A549 (cell line): Measurements from ENCODE around the gene HOXD1. TPM values are rescaled to one million over a fixed set of nuclear protein-coding genes. Genes with fewer than 3 reads are reported as not detected.

Experiments
- ATAC-seq, 2 experiments: fragments of 200-7000 bp in 1 of 2; fragments of >200 bp in 1 of 2; cut with Nextera tagmentation in 1 of 2; cut with Tn5 transposase in 1 of 2; 3 replicates each; pipeline versions ENCODE4 v1.8.0 to v1.9.1; 2018 to 2020; ENCODE audit warnings: mild to moderate bottlenecking in 1 of 2, moderate library complexity in 1 of 2
- CTCF ChIA-PET: fragments of 300-600 bp; sonication (Branson Sonifier 250); formaldehyde crosslinking; extraction: SDS; loops from one replicate; lab custom pipeline; 2021; ENCODE audit warnings: antibody characterized with exemption, inconsistent platforms; lab: Yijun Ruan, JAX
- POLR2A ChIA-PET: fragments of 350-600 bp; formaldehyde crosslinking; extraction: SDS; loops from one replicate; lab custom pipeline; 2021; ENCODE audit warnings: antibody characterized with exemption, inconsistent platforms; lab: Yijun Ruan, JAX
- DNase-seq, 2 experiments: peaks; one replicate each; pipeline versions ENCODE4 v3.0.0 to v3.0.0-alpha.2; 2011 to 2016; ENCODE audit warnings: low read depth in 1 of 2, low spot score in 1 of 2
- FAIRE-seq: peaks from 2 replicates; lab custom pipeline; 2011; peaks lifted over from hg19 to GRCh38; lab: Jason Lieb, UNC
- H3K27ac ChIP-seq, 2 experiments: fragments of >200 bp; sonication (Bioruptor Twin); formaldehyde crosslinking; 3 replicates each; pipeline ENCODE4 v1.5.1; 2016 to 2017
- H3K4me1 ChIP-seq: fragments of >200 bp; sonication (Bioruptor Twin); formaldehyde crosslinking; 3 replicates; pipeline ENCODE4 v1.6.1; 2016
- H3K4me2 ChIP-seq: fragments of >200 bp; sonication (Bioruptor Twin); formaldehyde crosslinking; 3 replicates; pipeline ENCODE4 v1.6.1; 2016
- H3K4me3 ChIP-seq: fragments of >200 bp; sonication (Bioruptor Twin); formaldehyde crosslinking; 3 replicates; pipeline ENCODE4 v1.5.1; 2016
- H3K9me3 ChIP-seq: fragments of >200 bp; sonication (Bioruptor Twin); formaldehyde crosslinking; 3 replicates; pipeline ENCODE4 v1.6.1; 2016
- CBX8 ChIP-seq: fragments of 200-600 bp; sonication (generic); IDR thresholded peaks from 2 replicates; pipeline ENCODE4 v1.6.1; 2016
- CEBPB ChIP-seq, 2 experiments: fragments of >200 bp in 1 of 2; sonication (Bioruptor Twin) in 1 of 2; formaldehyde crosslinking in 1 of 2; IDR thresholded peaks; 2 replicates each; pipeline ENCODE4 v1.6.1; 2012 to 2016
- EHMT2 ChIP-seq: fragments of 200-600 bp; sonication (generic); IDR thresholded peaks from 2 replicates; pipeline ENCODE4 v1.6.1; 2016; ENCODE audit warnings: antibody characterized with exemption, low read depth, mild to moderate bottlenecking, moderate library complexity
- ESRRA ChIP-seq: fragments of 150-350 bp; IDR thresholded peaks from 2 replicates; pipeline ENCODE4 v1.6.1; 2014; ENCODE audit warnings: mild to moderate bottlenecking, low read length, borderline replicate concordance
- FOSB ChIP-seq: fragments of 250-450 bp; sonication (Bioruptor Pico); IDR thresholded peaks from 2 replicates; pipeline ENCODE4 v1.5.0; 2020; ENCODE audit warnings: mild to moderate bottlenecking, moderate library complexity
- FOSL2 ChIP-seq, 2 experiments: fragments of 450-650 bp in 1 of 2; fragments of >200 bp in 1 of 2; sonication (Bioruptor Twin) in 1 of 2; formaldehyde crosslinking; IDR thresholded peaks; 2 replicates each; pipeline versions ENCODE4 v1.5.0 to v1.6.1; 2016 to 2020; ENCODE audit warnings: mild to moderate bottlenecking in 1 of 2, moderate library complexity in 1 of 2
- HMGXB4 ChIP-seq: fragments of 250-450 bp; sonication (Bioruptor Pico); IDR thresholded peaks from 2 replicates; pipeline ENCODE4 v1.5.0; 2021; ENCODE audit warnings: mild to moderate bottlenecking, moderate library complexity, borderline replicate concordance
- HOXA7 ChIP-seq: fragments of 250-450 bp; sonication (Bioruptor Pico); IDR thresholded peaks from 2 replicates; pipeline ENCODE4 v1.5.0; 2020; ENCODE audit warnings: mild to moderate bottlenecking, moderate library complexity
- KDM1A ChIP-seq: fragments of 200-600 bp; sonication (generic); IDR thresholded peaks from 2 replicates; pipeline ENCODE4 v1.6.1; 2016; ENCODE audit warnings: low read depth, mild to moderate bottlenecking
- KDM5A ChIP-seq: fragments of 200-600 bp; sonication (generic); IDR thresholded peaks from 2 replicates; pipeline ENCODE4 v1.6.1; 2016; ENCODE audit warnings: antibody characterized with exemption, mild to moderate bottlenecking
- MAFK ChIP-seq: fragments of 450-650 bp; IDR thresholded peaks from 2 replicates; pipeline ENCODE4 v1.6.1; 2014; ENCODE audit not compliant: partially characterized antibody
- MAX ChIP-seq: IDR thresholded peaks from 2 replicates; pipeline ENCODE4 v1.6.1; 2012
- MAZ ChIP-seq: fragments of 150-350 bp; IDR thresholded peaks from 2 replicates; pipeline ENCODE4 v1.6.1; 2014; ENCODE audit warnings: antibody characterized with exemption, low read depth, low read length, borderline replicate concordance
- NR3C1 ChIP-seq: fragments of >200 bp; sonication (Bioruptor Twin); formaldehyde crosslinking; IDR thresholded peaks from 3 replicates; pipeline ENCODE4 v1.6.1; 2017
- RAD21 ChIP-seq, 2 experiments: fragments of >200 bp in 1 of 2; sonication (Bioruptor Twin) in 1 of 2; formaldehyde crosslinking in 1 of 2; IDR thresholded peaks in 1 of 2; conservative IDR thresholded peaks in 1 of 2; 2 replicates in 1 of 2; 3 replicates in 1 of 2; pipeline ENCODE4 v1.6.1; 2012 to 2018; ENCODE audit warnings: inconsistent platforms in 1 of 2
- RARB ChIP-seq: fragments of 250-450 bp; sonication (Bioruptor Pico); IDR thresholded peaks from 2 replicates; pipeline ENCODE4 v1.8.0; 2021; ENCODE audit warnings: mild to moderate bottlenecking, moderate library complexity
- RCOR1 ChIP-seq: fragments of 150-350 bp; IDR thresholded peaks from 2 replicates; pipeline ENCODE4 v1.6.1; 2014; ENCODE audit warnings: antibody characterized with exemption, low read length, low read depth
- RNF2 ChIP-seq: fragments of 200-600 bp; sonication (generic); IDR thresholded peaks from 2 replicates; pipeline ENCODE4 v1.6.1; 2016; ENCODE audit warnings: low read depth, mild to moderate bottlenecking, antibody characterized with exemption, moderate library complexity, borderline replicate concordance
- TP53 ChIP-seq: fragments of 250-450 bp; sonication (Bioruptor Pico); IDR thresholded peaks from 2 replicates; pipeline ENCODE4 v1.5.0; 2021; ENCODE audit warnings: mild to moderate bottlenecking, moderate library complexity
- ZFP36 ChIP-seq: fragments of 450-650 bp; IDR thresholded peaks from 2 replicates; pipeline ENCODE4 v1.6.1; 2014; ENCODE audit warnings: borderline replicate concordance; ENCODE audit not compliant: partially characterized antibody
- WGBS: methylation state at CpG from one replicate; pipeline ENCODE4 v1.1.6; 2017; ENCODE audit errors: missing lambda C conversion rate; 5-methylcytosine and 5-hydroxymethylcytosine counted together
- polyA plus RNA-seq, 4 experiments: library from polyadenylated mRNA; depleted of rRNA in 3 of 4; stranded (reverse); fragments of >200 nt; fragmentation: RNase III in 1 of 4; extraction: RNeasy Plus Mini Kit Qiagen cat#74134 plus additional on column Dnase treatment in 1 of 4; gene quantifications; 2 replicates in 3 of 4; 3 replicates in 1 of 4; pipeline ENCODE4 v1.2.3, GENCODE V29; 2011 to 2017
- TF ChIP-seq, protein P1 (sequence below): fragments of 450-650 bp; IDR thresholded peaks from 2 replicates; pipeline ENCODE4 v1.6.1; 2014; ENCODE audit warnings: antibody characterized with exemption
- TF ChIP-seq, protein P2 (sequence below): fragments of 250-450 bp; sonication (Bioruptor Pico); IDR thresholded peaks from 2 replicates; pipeline ENCODE4 v1.5.0; 2020; ENCODE audit warnings: low read depth, mild to moderate bottlenecking, moderate library complexity

The HOXD1 gene
- polyA plus RNA-seq, 2 of the 4 experiments (the other 2 are of a cell fraction) = 0.12 TPM

DNA sequence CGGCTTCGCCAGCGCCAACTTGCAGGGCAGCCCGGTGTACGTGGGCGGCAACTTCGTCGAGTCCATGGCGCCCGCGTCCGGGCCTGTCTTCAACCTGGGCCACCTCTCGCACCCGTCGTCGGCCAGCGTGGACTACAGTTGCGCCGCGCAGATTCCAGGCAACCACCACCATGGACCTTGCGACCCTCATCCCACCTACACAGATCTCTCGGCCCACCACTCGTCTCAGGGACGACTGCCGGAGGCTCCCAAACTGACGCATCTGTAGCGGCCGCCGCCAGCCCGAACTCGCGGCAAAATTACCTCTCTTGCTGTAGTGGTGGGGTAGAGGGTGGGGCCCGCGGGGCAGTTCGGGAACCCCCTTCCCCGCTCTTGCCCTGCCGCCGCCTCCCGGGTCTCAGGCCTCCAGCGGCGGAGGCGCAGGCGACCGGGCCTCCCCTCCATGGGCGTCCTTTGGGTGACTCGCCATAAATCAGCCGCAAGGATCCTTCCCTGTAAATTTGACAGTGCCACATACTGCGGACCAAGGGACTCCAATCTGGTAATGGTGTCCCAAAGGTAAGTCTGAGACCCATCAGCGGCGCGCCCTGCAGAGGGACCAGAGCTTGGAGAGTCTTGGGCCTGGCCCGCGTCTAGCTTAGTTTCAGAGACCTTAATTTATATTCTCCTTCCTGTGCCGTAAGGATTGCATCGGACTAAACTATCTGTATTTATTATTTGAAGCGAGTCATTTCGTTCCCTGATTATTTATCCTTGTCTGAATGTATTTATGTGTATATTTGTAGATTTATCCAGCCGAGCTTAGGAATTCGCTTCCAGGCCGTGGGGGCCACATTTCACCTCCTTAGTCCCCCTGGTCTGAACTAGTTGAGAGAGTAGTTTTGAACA, 16.2 kb upstream of the HOXD1 start:
- Histone ChIP-seq H3K27ac (no peak overlapping the region), H3K4me2 (no peak overlapping the region), H3K9me3 (no peaks in the 10 kb centered on the region), H3K4me3 (no peak overlapping the region), H3K4me1 (peaks cover 6% of the 10 kb centered on the region; the same call in 1 of the 3 replicates)
- TF ChIP-seq RCOR1 = no peak
- TF ChIP-seq FOSB (CRISPR knock-in tag) = no peak
- TF ChIP-seq MAZ = no peak
- TF ChIP-seq CBX8 = no peak
- no peak for TF ChIP-seq FOSL2 (IDR thresholded peaks at IDR 0.05)
- TF ChIP-seq FOSL2 (CRISPR knock-in tag; IDR thresholded peaks at IDR 0.05) = no peak
- no peak for TF ChIP-seq KDM1A
- TF ChIP-seq TP53 (CRISPR knock-in tag) = no peak
- TF ChIP-seq, protein P1, sequence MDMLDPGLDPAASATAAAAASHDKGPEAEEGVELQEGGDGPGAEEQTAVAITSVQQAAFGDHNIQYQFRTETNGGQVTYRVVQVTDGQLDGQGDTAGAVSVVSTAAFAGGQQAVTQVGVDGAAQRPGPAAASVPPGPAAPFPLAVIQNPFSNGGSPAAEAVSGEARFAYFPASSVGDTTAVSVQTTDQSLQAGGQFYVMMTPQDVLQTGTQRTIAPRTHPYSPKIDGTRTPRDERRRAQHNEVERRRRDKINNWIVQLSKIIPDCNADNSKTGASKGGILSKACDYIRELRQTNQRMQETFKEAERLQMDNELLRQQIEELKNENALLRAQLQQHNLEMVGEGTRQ = no peak
- no peak for TF ChIP-seq HOXA7 (CRISPR knock-in tag)
- TF ChIP-seq ESRRA = no peak
- TF ChIP-seq MAFK = no peak
- no peak for TF ChIP-seq KDM5A
- TF ChIP-seq RNF2 = no peak
- no peak for TF ChIP-seq NR3C1
- TF ChIP-seq, protein P2, sequence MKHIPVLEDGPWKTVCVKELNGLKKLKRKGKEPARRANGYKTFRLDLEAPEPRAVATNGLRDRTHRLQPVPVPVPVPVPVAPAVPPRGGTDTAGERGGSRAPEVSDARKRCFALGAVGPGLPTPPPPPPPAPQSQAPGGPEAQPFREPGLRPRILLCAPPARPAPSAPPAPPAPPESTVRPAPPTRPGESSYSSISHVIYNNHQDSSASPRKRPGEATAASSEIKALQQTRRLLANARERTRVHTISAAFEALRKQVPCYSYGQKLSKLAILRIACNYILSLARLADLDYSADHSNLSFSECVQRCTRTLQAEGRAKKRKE (CRISPR knock-in tag) = no peak
- TF ChIP-seq HMGXB4 (CRISPR knock-in tag) = no peak
- CTCF ChIA-PET = no interaction called here
- FAIRE-seq = no peak
- POLR2A ChIA-PET = no interaction called here
- no peak for ATAC-seq
- 94% methylated on average over 44 of the region's 60 CpGs for WGBS
- no peak for DNase-seq

- Histone ChIP-seq H3K4me3 (no peak overlapping the region), H3K9me3 (no peaks in the 10 kb centered on the region), H3K4me1 (peaks cover 6% of the 10 kb centered on the region; the same call in 1 of the 3 replicates), H3K4me2 (no peak overlapping the region), H3K27ac (no peak overlapping the region)
- FAIRE-seq (no peak), DNase-seq (no peak), ATAC-seq (no peak)
- WGBS = 86% methylated on average over 14 of the region's 14 CpGs
- ChIA-PET CTCF (interaction anchor here (0.7 to 1.4 kb wide), 3 partner anchors 32 to 465 kb away, joined by 3 read pairs; no protein-coding TSS in a partner anchor), POLR2A (no interaction called here)
- TF ChIP-seq MAX (no peak), NR3C1 (no peak), ZFP36 (no peak), RARB (CRISPR knock-in tag) (no peak), EHMT2 (no peak), CEBPB (IDR thresholded peaks at IDR 0.05) (no peak), RAD21 (conservative IDR thresholded peaks at IDR 0.05 in 1 of 2, IDR thresholded peaks at IDR 0.05 in 1 of 2) (no peak)
Observed at GRCh38 chr2:176172895-176173566, 15.4 kb upstream of the HOXD1 start.
